T-helper 1 cell treated with Interleukin-12 subunit alpha and Interleukin-12 subunit beta and Interleukin-4 antibody, amounts not matched to agents 30 μg/mL and 1 μg/mL, for 36 hours (primary cell): ENCODE results near the gene MXI1.
"Not testable (repeated sequence)": the region's sequence is repeated elsewhere in the genome, so short reads cannot be mapped to it uniquely, and the experiment has no call there.

Source experiments
- H3K27ac Mint-ChIP-seq: one replicate; pipeline ENCODE4 v1.8.0; 2021; ENCODE audit warnings: mild to moderate bottlenecking, mixed read lengths
- H3K27me3 Mint-ChIP-seq: one replicate; pipeline ENCODE4 v1.8.0; 2021; ENCODE audit warnings: low read depth, mixed read lengths
- H3K36me3 Mint-ChIP-seq: one replicate; pipeline ENCODE4 v1.8.0; 2021; ENCODE audit warnings: low read depth, mixed read lengths
- H3K4me1 Mint-ChIP-seq: one replicate; pipeline ENCODE4 v1.8.0; 2021; ENCODE audit warnings: low read depth, mixed read lengths
- H3K4me3 Mint-ChIP-seq: one replicate; pipeline ENCODE4 v1.8.0; 2021; ENCODE audit warnings: mild to moderate bottlenecking, moderate library complexity, mixed read lengths
- H3K9me3 Mint-ChIP-seq: one replicate; pipeline ENCODE4 v1.8.0; 2021; ENCODE audit warnings: mixed read lengths

MXI1 gene

DNA sequence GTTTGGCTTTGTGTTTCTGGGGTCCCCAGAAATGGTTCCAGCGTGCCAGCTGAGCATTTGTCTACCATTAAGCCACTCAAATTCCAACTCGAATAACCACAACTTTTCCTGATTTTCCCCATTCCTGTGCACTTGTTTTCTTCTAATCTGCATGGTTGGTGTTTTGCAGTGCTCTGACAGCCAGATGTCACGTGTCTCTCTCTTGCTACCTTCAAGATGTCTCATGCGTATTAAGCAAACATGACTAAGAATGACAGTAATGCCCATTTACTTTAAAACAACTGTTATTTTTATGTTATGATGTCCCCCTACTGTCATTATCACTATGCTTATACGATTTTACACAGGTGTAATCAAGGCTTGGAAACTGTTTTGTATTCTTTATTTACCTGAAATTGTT, 35.2 kb upstream of the MXI1 start:
- Mint-ChIP-seq H3K4me1 (peaks cover 36% of the 10 kb centered on the region), H3K36me3 (no peaks in the 10 kb centered on the region), H3K27me3 (peaks cover 87% of the 10 kb centered on the region), H3K27ac (no peak overlapping the region), H3K4me3 (no peak overlapping the region), H3K9me3 (no peaks in the 10 kb centered on the region)

DNA sequence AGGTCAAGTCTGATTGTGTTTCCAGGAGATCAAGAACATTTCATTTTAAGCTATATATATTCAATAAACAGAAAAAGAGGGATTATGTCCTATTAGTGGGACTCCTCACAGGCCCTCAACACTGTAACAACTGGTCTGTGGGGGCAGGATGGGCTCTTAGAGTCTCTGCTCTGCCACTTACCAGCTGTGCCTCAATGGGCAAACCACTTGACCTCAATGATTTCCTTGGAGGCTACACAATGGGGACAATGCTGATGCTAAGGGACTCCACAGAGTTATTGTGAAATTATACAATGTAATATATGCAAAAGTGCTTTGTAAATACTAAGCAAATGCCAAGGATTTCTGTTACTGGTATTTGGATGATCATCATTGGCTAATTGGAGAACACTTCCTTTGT, 33.2 kb upstream of the MXI1 start:
- Mint-ChIP-seq H3K36me3 (no peaks in the 10 kb centered on the region), H3K27ac (no peak overlapping the region), H3K4me3 (no peak overlapping the region), H3K27me3 (peaks cover 81% of the 10 kb centered on the region), H3K9me3 (no peaks in the 10 kb centered on the region), H3K4me1 (peaks cover 19% of the 10 kb centered on the region)

DNA sequence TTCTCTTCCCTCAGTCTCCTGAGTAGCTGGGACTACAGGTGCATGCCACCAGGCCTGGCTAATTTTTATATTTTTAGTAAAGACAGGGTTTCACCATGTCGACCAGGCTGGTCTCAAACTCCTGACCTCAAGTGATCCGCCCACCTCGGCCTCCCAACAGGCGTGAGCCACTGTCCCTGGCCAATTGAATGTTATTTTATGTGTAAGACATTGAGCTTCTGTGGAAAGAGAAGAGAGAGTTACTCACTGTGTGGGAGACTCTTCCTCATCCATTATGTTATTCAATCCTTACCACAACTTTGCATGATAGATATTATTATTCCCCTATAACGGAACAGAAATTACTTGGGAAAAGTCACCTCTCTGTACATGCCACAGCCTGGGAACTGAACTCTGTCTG, 32.6 kb upstream of the MXI1 start:
- Mint-ChIP-seq H3K4me3 (no peak overlapping the region), H3K36me3 (no peaks in the 10 kb centered on the region), H3K4me1 (peaks cover 13% of the 10 kb centered on the region), H3K27ac (no peak overlapping the region), H3K27me3 (peaks cover 79% of the 10 kb centered on the region), H3K9me3 (no peaks in the 10 kb centered on the region)

DNA sequence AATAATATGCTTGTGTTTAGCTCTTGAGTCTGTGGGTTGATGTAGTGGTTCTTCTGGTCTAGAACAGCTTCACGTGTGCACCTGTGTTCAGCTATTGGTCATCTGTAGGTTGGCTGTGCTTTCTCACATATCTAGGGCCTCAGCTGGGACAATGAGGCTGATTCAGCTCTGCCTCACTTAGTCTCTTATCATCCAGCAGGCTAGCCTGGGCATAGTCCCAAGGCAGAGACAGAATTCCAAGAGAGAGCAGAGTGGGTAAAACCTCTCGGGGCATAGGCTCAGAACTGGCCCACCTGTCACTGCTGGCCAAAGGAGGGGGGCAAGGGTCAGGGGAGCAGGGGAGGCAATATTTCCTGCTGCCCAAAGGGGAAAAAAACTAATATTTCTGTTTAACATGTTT, 32.0 kb upstream of the MXI1 start:
- peaks cover 9% of the 10 kb centered on the region for H3K4me1 Mint-ChIP-seq
- H3K4me3 Mint-ChIP-seq, result no peak overlapping the region
- H3K9me3 Mint-ChIP-seq, result no peaks in the 10 kb centered on the region
- peaks cover 73% of the 10 kb centered on the region for H3K27me3 Mint-ChIP-seq
- H3K27ac Mint-ChIP-seq, result no peak overlapping the region
- H3K36me3 Mint-ChIP-seq, result no peaks in the 10 kb centered on the region

DNA sequence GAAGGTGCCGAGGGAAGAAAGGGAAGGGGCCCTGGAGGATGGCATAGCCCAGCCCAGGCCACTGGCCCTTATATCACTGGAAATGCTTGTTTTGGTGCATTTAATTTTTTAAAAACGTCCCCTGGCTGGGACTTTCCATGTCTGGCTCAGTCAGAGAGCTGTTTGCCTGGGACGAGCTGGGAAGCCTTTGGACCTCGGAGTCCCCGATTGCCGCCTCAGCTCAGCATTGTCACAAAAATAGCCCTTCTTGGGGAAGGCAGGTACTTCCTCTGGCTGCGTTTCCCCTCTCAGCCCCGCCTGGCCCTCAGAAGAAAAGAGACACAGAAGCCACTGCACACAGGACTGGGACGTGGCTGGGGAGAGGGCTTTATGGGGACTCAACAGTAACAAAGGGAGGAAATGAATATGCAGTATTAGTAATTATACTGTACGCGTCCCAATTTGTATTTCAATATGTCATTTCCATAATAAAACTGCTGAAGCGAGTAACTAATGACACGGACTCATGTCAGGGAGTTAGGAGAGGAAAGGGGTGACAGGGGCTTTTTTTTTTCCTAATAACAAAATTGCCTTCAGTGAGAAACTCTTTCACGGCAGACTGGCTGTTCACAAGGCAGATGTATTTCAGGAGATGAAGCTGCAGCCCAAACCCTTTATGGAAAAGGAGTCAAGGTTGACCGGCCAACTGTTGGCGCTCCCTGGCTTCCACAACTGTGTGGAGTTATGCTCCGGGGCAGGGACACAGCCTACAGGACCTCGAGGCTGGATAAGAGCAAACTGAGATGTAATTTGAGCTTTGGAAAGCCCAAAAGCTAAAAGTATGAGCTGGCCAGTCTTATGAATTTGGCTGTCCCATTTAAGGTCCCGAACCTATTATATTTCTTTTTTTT, 31.0 kb upstream of the MXI1 start:
- no peaks in the 10 kb centered on the region for H3K9me3 Mint-ChIP-seq
- H3K27ac Mint-ChIP-seq, result no peak overlapping the region
- H3K27me3 Mint-ChIP-seq, result peaks cover 63% of the 10 kb centered on the region
- H3K4me1 Mint-ChIP-seq, result peaks cover 2% of the 10 kb centered on the region
- H3K4me3 Mint-ChIP-seq, result no peak overlapping the region
- H3K36me3 Mint-ChIP-seq, result no peaks in the 10 kb centered on the region

DNA sequence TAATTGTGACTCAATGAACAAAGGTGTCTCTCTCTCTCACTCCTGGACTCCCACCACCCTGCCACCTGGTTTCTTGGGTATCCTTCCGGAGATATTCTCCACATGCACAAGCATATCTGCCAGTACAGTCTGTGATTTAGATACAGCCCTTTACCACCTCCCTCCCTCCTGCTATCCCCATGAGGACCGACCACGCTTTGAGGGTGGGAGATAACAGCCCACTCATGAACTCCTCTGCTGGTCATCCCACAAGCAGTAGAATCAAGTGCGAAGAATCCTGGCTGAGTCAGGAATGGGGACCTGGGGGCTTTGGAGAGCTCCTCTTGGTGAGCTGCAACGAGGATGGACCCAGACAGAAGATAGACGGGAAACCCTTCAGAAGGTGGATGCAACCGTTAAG, 28.2 kb upstream of the MXI1 start:
- Mint-ChIP-seq H3K36me3 (no peaks in the 10 kb centered on the region), H3K9me3 (no peaks in the 10 kb centered on the region), H3K4me1 (peaks cover 2% of the 10 kb centered on the region), H3K27me3 (peaks cover 59% of the 10 kb centered on the region), H3K4me3 (no peak overlapping the region), H3K27ac (no peak overlapping the region)

DNA sequence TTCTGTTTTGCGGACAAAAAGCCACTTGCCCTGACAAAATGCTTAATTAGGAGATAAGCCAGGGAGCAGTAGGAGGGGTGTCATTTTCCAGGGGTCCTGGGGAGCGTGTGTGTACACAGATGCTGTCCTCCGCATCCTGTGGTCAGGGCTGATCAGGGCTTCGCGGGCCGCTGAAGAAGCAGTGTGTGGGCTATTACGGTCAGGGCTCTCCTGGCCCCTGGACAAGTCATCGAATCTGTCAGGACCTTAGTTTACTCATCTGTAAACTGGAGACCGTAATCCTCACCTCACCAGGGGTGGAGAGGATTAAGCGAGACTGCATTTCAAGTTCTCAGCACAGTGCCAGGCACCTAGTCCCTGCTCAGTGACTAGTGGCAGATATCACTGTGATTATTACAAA, 26.0 kb upstream of the MXI1 start:
- no peak overlapping the region for H3K27ac Mint-ChIP-seq
- H3K36me3 Mint-ChIP-seq, result no peaks in the 10 kb centered on the region
- H3K27me3 Mint-ChIP-seq, result peaks cover 47% of the 10 kb centered on the region
- peaks cover 2% of the 10 kb centered on the region for H3K4me1 Mint-ChIP-seq
- no peaks in the 10 kb centered on the region for H3K9me3 Mint-ChIP-seq
- H3K4me3 Mint-ChIP-seq, result no peak overlapping the region

DNA sequence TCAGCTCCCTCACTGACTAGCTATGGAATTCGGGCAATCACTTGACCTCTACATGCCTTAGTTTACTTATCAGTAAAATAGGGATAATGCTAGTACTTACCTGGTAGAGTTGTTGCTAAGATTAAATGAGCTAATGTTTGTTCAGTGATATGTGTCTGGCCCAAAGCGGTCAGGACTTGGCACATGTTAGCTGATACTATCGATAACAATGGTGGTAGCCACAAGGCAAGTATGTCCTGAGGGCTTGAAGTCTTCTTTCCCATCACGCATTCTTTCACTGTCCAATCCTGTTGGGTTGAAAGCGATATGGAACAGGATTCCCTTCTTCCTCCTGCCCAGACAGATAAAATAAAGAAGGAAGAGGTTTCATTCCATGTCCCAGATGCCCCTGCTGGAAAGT, 25.5 kb upstream of the MXI1 start:
- Mint-ChIP-seq H3K27ac (no peak overlapping the region), H3K27me3 (peaks cover 48% of the 10 kb centered on the region), H3K4me3 (no peak overlapping the region), H3K9me3 (no peaks in the 10 kb centered on the region), H3K36me3 (no peaks in the 10 kb centered on the region), H3K4me1 (peaks cover 2% of the 10 kb centered on the region)

DNA sequence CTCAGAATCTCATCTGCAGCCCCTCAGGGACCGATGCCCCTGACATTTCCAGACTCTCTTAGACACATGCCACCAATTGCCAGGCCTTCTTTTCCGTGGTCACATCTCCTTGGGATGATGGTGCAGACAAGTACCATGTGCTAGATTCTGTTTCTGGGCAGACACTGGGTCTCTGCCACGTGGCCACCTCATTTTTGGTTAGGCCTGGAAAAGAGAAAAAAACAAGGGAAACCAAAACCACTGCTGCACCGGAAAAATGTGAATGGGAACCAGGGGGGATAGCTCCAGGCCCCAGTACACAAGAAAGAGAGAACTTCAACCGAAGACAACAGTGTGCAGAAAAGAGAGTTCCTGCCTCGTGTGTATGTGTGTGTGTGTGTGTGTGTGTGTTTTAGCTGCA, 23.0 kb upstream of the MXI1 start:
- Mint-ChIP-seq H3K4me1 (peaks cover 7% of the 10 kb centered on the region), H3K4me3 (no peak overlapping the region), H3K9me3 (no peaks in the 10 kb centered on the region), H3K27me3 (peaks cover 45% of the 10 kb centered on the region), H3K27ac (no peak overlapping the region), H3K36me3 (no peaks in the 10 kb centered on the region)

DNA sequence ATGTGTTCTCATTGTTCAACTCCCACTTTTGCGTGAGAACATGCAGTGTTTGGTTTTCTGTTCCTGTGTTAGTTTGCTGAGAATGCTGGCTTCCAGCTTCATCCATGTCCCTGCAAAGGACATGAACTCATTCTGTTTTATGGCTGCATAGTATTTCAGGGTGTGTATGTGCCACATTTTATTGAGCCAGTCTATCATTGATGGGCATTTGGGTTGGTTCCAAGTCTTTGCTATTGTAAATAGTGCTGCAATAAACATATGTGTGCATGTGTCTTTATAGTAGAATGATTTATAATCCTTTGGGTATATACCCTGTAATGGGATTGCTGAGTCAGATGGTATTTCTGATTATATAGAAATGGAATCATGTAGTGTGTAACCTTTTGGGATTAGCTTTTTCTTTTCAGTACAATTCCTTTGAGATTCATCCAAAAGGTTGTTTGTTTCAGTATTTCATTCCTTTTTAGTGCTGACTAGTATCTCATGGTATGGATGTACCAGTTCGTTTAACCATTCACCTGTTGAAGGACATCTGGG, 21.7 kb upstream of the MXI1 start:
- H3K36me3 Mint-ChIP-seq, H3K9me3 Mint-ChIP-seq, H3K27ac Mint-ChIP-seq, H3K4me1 Mint-ChIP-seq, H3K4me3 Mint-ChIP-seq: not testable (repeated sequence)
- peaks cover 50% of the 10 kb centered on the region for H3K27me3 Mint-ChIP-seq

DNA sequence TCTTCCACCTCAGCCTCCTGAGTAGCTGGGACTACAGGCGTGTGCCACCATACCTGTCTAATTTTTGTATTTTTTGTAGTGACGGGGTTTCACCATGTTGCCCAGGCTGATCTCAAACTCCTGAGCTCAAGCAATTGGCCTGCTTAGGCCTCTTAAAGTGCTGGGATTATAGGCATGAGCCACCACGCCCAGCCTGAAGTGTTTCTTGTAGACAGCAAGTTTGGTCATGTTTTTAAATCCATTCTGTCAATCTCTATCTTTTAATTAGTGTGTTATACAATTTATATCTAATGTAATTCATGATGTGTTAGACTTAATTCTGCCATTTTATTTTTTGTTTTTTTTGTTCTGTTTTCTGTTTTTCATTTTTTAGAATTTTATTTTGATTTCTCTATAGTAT, 17.2 kb upstream of the MXI1 start:
- Mint-ChIP-seq H3K36me3 (peaks cover 5% of the 10 kb centered on the region), H3K27ac (no peak overlapping the region), H3K9me3 (peaks cover 8% of the 10 kb centered on the region), H3K27me3 (peaks cover 66% of the 10 kb centered on the region), H3K4me3 (no peak overlapping the region), H3K4me1 (peaks cover 10% of the 10 kb centered on the region)

DNA sequence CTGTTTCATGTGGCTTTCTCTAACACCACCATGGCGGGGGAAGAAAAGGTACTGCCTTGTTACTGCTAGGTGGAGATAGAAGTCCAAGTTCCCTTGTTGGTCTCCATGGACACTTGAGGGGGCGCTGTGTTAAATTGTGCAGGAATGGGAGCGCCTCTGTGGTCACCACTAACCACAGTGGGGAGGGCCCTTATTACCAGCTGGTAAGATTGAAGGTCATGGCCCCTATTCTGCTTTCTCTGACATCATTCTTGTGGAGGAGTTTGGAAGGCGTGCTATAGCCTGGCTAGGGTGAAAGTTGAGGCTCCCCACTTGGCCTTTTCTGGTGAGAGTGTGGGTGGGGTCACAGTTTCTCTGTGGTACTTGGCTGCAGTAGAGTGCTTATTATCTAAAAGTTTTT, 14.9 kb upstream of the MXI1 start:
- H3K9me3 Mint-ChIP-seq, result peaks cover 8% of the 10 kb centered on the region
- peaks cover 10% of the 10 kb centered on the region for H3K4me1 Mint-ChIP-seq
- no peak overlapping the region for H3K27ac Mint-ChIP-seq
- no peak overlapping the region for H3K4me3 Mint-ChIP-seq
- peaks cover 74% of the 10 kb centered on the region for H3K27me3 Mint-ChIP-seq
- H3K36me3 Mint-ChIP-seq, result peaks cover 5% of the 10 kb centered on the region

DNA sequence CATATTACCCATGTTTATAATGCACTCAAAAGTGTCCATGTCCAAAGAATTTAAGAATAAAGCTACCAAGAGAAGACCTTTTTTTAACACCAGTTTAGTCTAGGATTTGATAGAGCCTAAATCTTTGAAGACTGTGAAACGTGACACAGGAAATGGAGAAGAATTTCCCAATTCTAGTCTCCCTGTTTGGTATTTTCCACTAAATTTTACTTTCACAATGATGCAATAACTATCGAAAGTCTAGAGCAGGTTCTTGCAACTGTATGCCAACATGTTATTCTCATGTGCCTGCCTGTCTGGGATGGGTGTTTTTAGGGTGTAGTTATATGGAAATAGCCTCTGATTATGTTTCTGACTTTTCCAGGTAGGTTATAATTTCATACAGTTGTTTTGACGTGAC, 6.9 kb upstream of the MXI1 start:
- Mint-ChIP-seq H3K36me3 (no peaks in the 10 kb centered on the region), H3K4me3 (no peak overlapping the region), H3K27ac (no peak overlapping the region), H3K4me1 (peaks cover 16% of the 10 kb centered on the region), H3K9me3 (no peaks in the 10 kb centered on the region), H3K27me3 (peaks cover 70% of the 10 kb centered on the region)

DNA sequence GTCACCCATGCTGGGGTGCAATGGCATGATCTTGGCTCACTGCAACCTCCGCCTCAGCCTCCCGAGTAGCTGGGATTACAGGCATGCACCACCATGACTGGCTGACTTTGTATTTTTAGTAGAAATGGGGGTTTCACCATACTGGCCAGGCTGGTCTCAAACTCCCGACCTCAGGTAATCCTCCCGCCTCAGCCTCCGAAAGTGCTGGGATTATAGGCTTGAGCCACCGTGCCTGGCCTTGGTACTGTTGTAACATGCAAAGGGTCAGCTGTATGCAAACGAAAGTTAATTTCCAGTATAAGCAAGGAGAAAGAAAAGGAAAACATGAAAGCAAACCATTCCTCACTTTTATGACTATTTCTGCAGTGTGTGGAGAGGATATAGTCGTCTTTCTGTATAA, 6.4 kb upstream of the MXI1 start:
- not testable (repeated sequence) for H3K9me3 Mint-ChIP-seq, H3K4me3 Mint-ChIP-seq, H3K36me3 Mint-ChIP-seq, H3K27ac Mint-ChIP-seq
- peaks cover 67% of the 10 kb centered on the region for H3K27me3 Mint-ChIP-seq
- peaks cover 16% of the 10 kb centered on the region for H3K4me1 Mint-ChIP-seq
